LNCAP (cell line): ENCODE measurements around the gene HPS5.

Experiments used
- TF ChIP-seq, protein P1 (sequence below): fragments of 450-650 bp; IDR thresholded peaks from 2 replicates; pipeline ENCODE4 v1.5.1; 2017; ENCODE audit warnings: mild to moderate bottlenecking

HPS5 gene, protein sequence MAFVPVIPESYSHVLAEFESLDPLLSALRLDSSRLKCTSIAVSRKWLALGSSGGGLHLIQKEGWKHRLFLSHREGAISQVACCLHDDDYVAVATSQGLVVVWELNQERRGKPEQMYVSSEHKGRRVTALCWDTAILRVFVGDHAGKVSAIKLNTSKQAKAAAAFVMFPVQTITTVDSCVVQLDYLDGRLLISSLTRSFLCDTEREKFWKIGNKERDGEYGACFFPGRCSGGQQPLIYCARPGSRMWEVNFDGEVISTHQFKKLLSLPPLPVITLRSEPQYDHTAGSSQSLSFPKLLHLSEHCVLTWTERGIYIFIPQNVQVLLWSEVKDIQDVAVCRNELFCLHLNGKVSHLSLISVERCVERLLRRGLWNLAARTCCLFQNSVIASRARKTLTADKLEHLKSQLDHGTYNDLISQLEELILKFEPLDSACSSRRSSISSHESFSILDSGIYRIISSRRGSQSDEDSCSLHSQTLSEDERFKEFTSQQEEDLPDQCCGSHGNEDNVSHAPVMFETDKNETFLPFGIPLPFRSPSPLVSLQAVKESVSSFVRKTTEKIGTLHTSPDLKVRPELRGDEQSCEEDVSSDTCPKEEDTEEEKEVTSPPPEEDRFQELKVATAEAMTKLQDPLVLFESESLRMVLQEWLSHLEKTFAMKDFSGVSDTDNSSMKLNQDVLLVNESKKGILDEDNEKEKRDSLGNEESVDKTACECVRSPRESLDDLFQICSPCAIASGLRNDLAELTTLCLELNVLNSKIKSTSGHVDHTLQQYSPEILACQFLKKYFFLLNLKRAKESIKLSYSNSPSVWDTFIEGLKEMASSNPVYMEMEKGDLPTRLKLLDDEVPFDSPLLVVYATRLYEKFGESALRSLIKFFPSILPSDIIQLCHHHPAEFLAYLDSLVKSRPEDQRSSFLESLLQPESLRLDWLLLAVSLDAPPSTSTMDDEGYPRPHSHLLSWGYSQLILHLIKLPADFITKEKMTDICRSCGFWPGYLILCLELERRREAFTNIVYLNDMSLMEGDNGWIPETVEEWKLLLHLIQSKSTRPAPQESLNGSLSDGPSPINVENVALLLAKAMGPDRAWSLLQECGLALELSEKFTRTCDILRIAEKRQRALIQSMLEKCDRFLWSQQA

DNA sequence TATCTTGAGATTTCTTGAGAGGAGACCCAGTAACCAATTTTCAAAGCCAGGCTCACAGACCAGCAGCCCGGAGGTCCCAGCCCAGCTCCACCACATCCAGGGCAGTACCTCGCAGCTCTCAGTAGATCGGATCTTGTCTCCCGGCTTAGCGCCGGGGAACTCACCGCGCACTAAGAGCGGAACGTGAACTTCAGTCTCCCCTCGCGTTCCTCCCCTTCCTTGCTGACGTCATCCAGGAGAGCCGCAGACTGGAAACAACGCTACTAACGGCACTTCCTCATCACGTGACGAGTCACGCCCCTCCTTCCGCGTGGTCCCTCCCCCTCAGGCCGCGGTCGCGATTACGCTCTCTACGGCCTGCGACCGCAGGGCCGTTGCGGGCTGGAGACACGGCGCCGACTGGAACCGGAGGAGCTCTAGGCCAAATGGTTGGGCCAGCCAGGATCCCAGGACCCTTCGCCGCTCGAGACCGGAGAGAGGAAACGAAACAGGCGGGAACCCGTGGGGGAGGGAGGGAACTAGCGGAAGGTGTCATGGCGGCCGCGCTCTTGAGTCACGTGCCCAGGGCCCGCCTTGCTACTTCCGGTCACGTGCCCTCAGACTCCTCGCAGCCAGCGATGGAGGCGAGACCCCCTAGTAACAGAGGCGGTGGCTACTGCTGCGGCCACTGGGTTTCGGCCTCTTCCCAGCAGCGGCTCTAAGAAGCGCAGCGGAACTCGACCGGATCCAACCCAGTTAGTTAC, at the start of gene HPS5, which contains the start of gene GTF2H1:
TSS of gene HPS5 (minus strand) at position 172 of the 743 bp plus-strand sequence. CDS start 4,282 bp downstream, outside the sequence.
TSS of gene GTF2H1 (plus strand) at position 599 of the 743 bp plus-strand sequence. CDS start 10,508 bp downstream, outside the sequence.
- TF ChIP-seq, protein P1, sequence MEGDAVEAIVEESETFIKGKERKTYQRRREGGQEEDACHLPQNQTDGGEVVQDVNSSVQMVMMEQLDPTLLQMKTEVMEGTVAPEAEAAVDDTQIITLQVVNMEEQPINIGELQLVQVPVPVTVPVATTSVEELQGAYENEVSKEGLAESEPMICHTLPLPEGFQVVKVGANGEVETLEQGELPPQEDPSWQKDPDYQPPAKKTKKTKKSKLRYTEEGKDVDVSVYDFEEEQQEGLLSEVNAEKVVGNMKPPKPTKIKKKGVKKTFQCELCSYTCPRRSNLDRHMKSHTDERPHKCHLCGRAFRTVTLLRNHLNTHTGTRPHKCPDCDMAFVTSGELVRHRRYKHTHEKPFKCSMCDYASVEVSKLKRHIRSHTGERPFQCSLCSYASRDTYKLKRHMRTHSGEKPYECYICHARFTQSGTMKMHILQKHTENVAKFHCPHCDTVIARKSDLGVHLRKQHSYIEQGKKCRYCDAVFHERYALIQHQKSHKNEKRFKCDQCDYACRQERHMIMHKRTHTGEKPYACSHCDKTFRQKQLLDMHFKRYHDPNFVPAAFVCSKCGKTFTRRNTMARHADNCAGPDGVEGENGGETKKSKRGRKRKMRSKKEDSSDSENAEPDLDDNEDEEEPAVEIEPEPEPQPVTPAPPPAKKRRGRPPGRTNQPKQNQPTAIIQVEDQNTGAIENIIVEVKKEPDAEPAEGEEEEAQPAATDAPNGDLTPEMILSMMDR: no peak

DNA sequence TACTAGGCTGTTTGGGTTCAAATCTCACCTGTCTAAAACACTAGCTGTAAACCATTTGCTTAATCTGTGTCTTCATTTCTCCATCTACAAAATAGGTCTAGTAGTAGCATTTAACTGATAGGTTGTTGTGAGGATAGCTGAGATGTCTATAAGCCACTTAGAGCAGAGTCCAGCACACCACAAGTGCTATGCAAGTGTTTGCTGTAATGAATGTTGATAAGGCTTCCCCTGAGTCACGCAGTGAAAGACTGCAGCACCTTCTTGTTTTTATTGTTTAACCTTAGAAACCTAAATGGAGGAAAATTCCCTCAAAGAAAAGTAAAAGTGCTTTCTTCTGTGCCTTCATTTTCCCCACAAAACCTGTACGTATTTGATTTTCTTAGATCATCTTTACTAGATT, 49.3 kb upstream of the HPS5 start:
- TF ChIP-seq, protein P1: no peak

DNA sequence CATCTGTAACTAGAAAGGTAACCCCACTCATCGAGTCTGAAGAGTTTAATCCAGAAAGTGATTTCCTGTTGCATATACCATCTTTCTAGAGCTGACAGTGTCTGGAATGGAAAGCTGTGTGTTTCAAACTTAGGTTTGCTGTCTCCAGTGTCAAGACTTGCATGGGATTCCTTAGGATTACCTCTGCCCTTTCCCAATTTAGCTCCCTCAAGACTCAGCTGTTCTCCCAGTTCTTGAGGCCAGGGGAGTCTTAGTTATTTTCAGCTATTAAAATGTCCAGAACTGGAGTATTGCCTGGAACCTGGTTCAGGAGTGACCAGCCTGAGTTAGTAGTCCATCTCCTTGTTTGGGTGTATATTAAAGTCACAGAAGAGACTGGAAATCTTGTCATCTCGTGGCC, 47.5 kb upstream of the HPS5 start:
- TF ChIP-seq, protein P1: no peak

DNA sequence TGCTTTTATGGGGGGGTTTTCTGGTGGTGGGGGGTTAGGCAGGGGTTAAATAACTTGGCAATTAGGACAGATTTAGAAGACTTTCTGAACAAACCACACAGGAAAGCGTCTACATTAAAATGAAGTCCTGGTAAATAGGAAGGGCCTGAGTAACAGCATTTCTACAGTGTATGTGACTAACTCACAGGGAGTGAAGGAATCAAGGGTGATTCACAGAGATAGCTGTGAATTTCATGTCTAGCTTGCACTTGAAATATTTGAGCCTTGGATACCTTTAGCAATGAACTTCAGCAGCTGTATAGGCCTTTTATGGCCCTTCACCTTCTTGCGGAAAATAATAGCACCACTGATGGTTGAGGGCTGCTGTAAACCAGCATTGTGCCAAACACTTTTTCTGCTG, 46.3 kb upstream of the HPS5 start:
- TF ChIP-seq, protein P1: no peak

DNA sequence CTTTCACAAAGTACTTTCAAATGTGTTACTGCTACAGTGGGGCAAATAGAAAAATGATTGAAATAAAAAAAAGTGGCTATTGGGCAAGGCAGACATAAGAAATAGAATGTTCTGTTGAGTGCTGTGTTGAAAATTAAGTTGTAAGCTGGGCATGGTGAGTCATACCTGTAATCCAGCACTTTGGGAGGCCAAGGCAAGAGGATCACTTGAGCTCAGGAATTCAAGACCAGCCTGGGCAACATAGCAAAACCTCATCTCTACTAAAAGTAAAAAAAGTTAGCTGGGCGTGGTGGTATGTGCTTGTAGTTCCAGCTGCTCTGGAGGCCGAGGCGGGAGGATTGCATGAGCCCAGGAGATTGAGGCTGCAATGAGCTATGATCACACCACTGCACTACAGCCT, 45.5 kb upstream of the HPS5 start:
- TF ChIP-seq, protein P1: no peak

DNA sequence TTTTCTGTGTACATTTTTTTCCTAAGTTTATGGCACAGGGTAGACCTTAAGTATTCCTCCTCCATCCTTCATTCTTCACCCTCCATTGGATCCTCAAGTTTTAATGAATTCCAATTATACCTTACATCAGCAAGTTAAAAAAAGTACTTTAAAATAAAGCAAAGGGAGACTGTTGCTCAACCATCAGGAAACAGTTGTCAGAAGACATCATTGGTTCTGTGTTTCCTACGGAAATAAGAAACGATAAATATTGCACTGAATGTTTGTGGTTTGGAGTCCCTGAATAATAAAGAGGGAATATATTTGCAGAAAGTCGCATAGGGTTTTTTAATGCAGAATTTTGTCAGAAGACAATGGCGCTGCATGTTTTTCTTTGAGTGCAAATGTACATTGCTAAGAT, 44.3 kb upstream of the HPS5 start:
- TF ChIP-seq, protein P1: no peak
